Smooth muscle cell (in vitro differentiated cells): Measurements from ENCODE around the gene RAB29. TPM values are rescaled to one million over a fixed set of nuclear protein-coding genes. Genes with fewer than 3 reads are reported as not detected.
"Not testable (repeated sequence)": the region's sequence is repeated elsewhere in the genome, so short reads cannot be mapped to it uniquely, and the experiment has no call there.

Experiments used
- DNase-seq: peaks from one replicate; lab custom pipeline; 2025; ENCODE audit not compliant: unreplicated experiment; lab: John Stamatoyannopoulos, UW
- H2AFZ ChIP-seq: fragments of 200-600 bp; sonication (generic); 2 replicates; pipeline ENCODE4 v1.6.0; 2016; ENCODE audit warnings: antibody characterized with exemption, low read depth, mild to moderate bottlenecking
- H3F3A ChIP-seq: fragments of 200-600 bp; sonication (generic); 2 replicates; pipeline ENCODE4 v1.6.0; 2017; ENCODE audit warnings: antibody characterized with exemption, low read depth
- H3K27ac ChIP-seq: fragments of 200-600 bp; sonication (generic); 2 replicates; pipeline ENCODE4 v1.5.1; 2016; ENCODE audit warnings: low read depth, mild to moderate bottlenecking
- H3K27me3 ChIP-seq: fragments of 200-600 bp; sonication (generic); 2 replicates; pipeline ENCODE4 v1.6.1; 2016; ENCODE audit warnings: low read depth, mild to moderate bottlenecking
- H3K36me3 ChIP-seq: fragments of 200-600 bp; sonication (generic); 2 replicates; pipeline ENCODE4 v1.5.1; 2016; ENCODE audit warnings: low read depth
- H3K4me1 ChIP-seq: fragments of 200-600 bp; sonication (generic); 2 replicates; pipeline ENCODE4 v1.5.1; 2016; ENCODE audit warnings: low read depth
- H3K4me2 ChIP-seq: fragments of 200-600 bp; sonication (generic); 2 replicates; pipeline ENCODE4 v1.6.0; 2016; ENCODE audit warnings: mild to moderate bottlenecking
- H3K4me3 ChIP-seq: fragments of 200-600 bp; sonication (generic); 2 replicates; pipeline ENCODE4 v1.5.1; 2016; ENCODE audit warnings: mild to moderate bottlenecking
- H3K79me2 ChIP-seq: fragments of 200-600 bp; sonication (generic); 2 replicates; pipeline ENCODE4 v1.6.0; 2016; ENCODE audit warnings: low read depth, mild to moderate bottlenecking
- H3K9ac ChIP-seq: fragments of 200-600 bp; sonication (generic); 2 replicates; pipeline ENCODE4 v1.6.0; 2016; ENCODE audit warnings: low read depth
- H3K9me3 ChIP-seq: fragments of 200-600 bp; sonication (generic); replicated peaks from 2 replicates; pipeline ENCODE4 v1.5.1; 2016; ENCODE audit warnings: low read depth
- H4K20me1 ChIP-seq: fragments of 200-600 bp; sonication (generic); 2 replicates; pipeline ENCODE4 v1.6.0; 2016; ENCODE audit warnings: low read depth
- CTCF ChIP-seq: fragments of 200-600 bp; sonication (generic); IDR thresholded peaks from 2 replicates; pipeline ENCODE4 v1.5.1; 2017; ENCODE audit warnings: borderline replicate concordance, mild to moderate bottlenecking, antibody characterized with exemption; ENCODE audit not compliant: insufficient read depth, poor library complexity, severe bottlenecking
- WGBS: methylation state at CpG from one replicate; pipeline ENCODE4 v1.1.7; 2016; ENCODE audit warnings: low lambda C conversion rate; 5-methylcytosine and 5-hydroxymethylcytosine counted together
- polyA plus RNA-seq: library from polyadenylated mRNA; unstranded; fragments of >200 nt; fragmentation: Nextera tagmentation; extraction: Ambion mirVana; gene quantifications from 2 replicates; pipeline ENCODE4 v1.2.1, GENCODE V29; 2016
- total RNA-seq: library from RNA; depleted of rRNA; stranded (reverse); fragments of >200 nt; gene quantifications from 2 replicates; pipeline ENCODE4 v1.2.3, GENCODE V29; 2014

The RAB29 gene, protein sequence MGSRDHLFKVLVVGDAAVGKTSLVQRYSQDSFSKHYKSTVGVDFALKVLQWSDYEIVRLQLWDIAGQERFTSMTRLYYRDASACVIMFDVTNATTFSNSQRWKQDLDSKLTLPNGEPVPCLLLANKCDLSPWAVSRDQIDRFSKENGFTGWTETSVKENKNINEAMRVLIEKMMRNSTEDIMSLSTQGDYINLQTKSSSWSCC
- total RNA-seq (1.7 and 4.1 TPM in 2 replicates), polyA plus RNA-seq (4.1 and 4.5 TPM in 2 replicates)

DNA sequence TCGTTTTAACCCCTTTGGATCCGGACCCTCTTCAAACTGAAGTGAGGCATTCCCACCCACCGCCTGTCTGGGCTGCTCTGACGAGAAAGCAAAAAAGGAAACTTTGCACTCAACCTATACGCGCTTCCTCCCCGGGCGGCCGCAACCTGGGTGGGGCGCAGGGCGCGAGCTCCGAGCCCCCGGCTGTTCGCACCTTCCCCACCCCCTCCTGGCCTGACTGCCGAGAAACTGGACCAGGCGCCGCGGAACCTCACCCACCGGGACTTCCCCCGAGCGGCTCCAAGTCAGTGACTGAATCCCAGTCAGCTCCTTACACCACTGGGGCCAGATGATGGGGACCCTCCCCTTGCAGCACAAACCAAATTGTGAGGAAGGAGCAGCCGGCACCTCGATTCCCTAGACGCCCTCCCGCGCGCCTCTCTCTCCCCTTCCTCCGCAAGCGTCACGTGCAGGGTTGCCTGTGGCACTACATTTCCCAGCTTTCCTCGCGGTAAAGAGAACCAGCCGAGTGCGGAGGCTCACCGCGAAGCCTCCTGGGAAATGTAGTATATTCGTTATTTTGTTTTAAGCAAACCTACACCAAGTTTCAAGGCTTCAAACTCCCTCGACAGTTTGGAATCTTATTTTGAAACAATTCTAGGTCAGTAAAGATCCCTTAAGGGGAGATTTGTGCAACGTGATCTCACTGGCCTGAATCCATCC is at the start of gene RAB29:
Gene RAB29 (minus strand): TSS at position 468 of the 702 bp plus-strand sequence. CDS start 526 bp downstream, outside the sequence.
- under 1% methylated on average over 40 of the region's 40 CpGs for WGBS

DNA sequence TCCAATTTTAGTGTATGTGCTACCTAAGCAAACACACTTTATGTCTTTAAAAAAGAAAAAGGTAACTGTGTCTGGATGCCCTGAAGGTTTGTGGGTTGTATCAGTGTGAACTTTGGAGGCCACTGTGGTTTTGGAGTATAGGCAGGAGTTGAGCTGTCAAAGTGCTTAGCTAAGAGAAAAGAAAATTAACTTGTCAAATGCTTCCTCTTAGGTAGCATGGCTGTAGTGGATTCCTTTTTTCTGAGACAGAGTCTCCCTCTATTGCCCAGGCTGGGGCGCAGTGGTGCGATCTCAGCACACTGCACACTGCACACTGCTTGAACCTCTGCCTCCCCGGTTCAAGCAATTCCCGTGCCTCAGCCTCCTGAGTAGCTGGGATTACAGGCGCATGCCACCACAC is 48.9 kb upstream of the RAB29 start:
- Histone ChIP-seq H3K4me3 (no peak overlapping the region), H4K20me1 (peaks cover 33% of the 10 kb centered on the region), H3F3A (peaks cover 2% of the 10 kb centered on the region), H3K79me2 (peaks cover 4% of the 10 kb centered on the region), H3K9me3 (no peaks in the 10 kb centered on the region), H3K4me2 (no peak overlapping the region), H3K36me3 (no peaks in the 10 kb centered on the region), H3K27ac (no peak overlapping the region), H2AFZ (no peak overlapping the region), H3K27me3 (no peaks in the 10 kb centered on the region), H3K4me1 (peaks cover 20% of the 10 kb centered on the region), H3K9ac (no peak overlapping the region)
- WGBS, result 84% methylated on average over 5 of the region's 5 CpGs
- no peak for DNase-seq
- no peak for TF ChIP-seq CTCF

More for the DNA sequence above, at the start of gene RAB29:
- Histone ChIP-seq H3F3A (no peaks in the 10 kb centered on the region), H3K27ac (no peak within 1 kb of the TSS), H3K27me3 (peaks cover 24% of the 10 kb centered on the region), H3K79me2 (no peaks in the 10 kb centered on the region), H3K9me3 (no peaks in the 10 kb centered on the region), H3K4me3 (peak within 1 kb of the TSS; percentile 84), H3K4me2 (peak within 1 kb of the TSS; percentile 96), H3K9ac (peak within 1 kb of the TSS; percentile 55), H4K20me1 (no peaks in the 10 kb centered on the region), H3K4me1 (peaks cover 9% of the 10 kb centered on the region), H2AFZ (peak within 1 kb of the TSS; percentile 96), H3K36me3 (no peaks in the 10 kb centered on the region)
- DNase-seq, result peak; percentile 12
- TF ChIP-seq CTCF, result no peak

- not testable (repeated sequence) for H3K27me3 ChIP-seq, H3F3A ChIP-seq, H3K36me3 ChIP-seq, H3K4me3 ChIP-seq, H3K9ac ChIP-seq, H3K9me3 ChIP-seq, H3K79me2 ChIP-seq, H2AFZ ChIP-seq, H3K27ac ChIP-seq, DNase-seq, H3K4me2 ChIP-seq
- 71% methylated on average over 2 of the region's 2 CpGs for WGBS
- Histone ChIP-seq H4K20me1 (peaks cover 30% of the 10 kb centered on the region), H3K4me1 (peaks cover 20% of the 10 kb centered on the region)
These were observed 48.0 kb upstream of the RAB29 start for GRCh38 chr1:205823260-205823659.

- WGBS, result 98% methylated on average over 2 of the region's 2 CpGs
- peaks cover 4% of the 10 kb centered on the region for H3K79me2 ChIP-seq
These were observed 47.1 kb upstream of the RAB29 start for GRCh38 chr1:205822397-205822796.

More at GRCh38 chr1:205822397-205822796, 47.1 kb upstream of the RAB29 start:
- no peak overlapping the region for H3K4me2 ChIP-seq
- H2AFZ ChIP-seq, result no peak overlapping the region
- no peak overlapping the region for H3K9ac ChIP-seq
- H3K36me3 ChIP-seq, result no peaks in the 10 kb centered on the region
- H3K4me1 ChIP-seq, result peaks cover 16% of the 10 kb centered on the region
- H4K20me1 ChIP-seq, result peaks cover 26% of the 10 kb centered on the region
- no peak for TF ChIP-seq CTCF
- DNase-seq, result no peak
- peaks cover 3% of the 10 kb centered on the region for H3F3A ChIP-seq
- H3K27me3 ChIP-seq, result no peaks in the 10 kb centered on the region
- H3K27ac ChIP-seq, result no peak overlapping the region
- H3K9me3 ChIP-seq, result no peaks in the 10 kb centered on the region
- no peak overlapping the region for H3K4me3 ChIP-seq
